GM12892 (cell line): Measurements from ENCODE around the gene CHL1.

ENCODE experiments used
- DNase-seq: peaks from one replicate; pipeline ENCODE4 v3.0.0; 2011; ENCODE audit not compliant: insufficient read length
- FAIRE-seq: peaks from 2 replicates; lab custom pipeline; 2011; peaks lifted over from hg19 to GRCh38; lab: Jason Lieb, UNC
- POLR2A ChIP-seq: IDR thresholded peaks from 2 replicates; pipeline ENCODE4 v1.6.1; 2011; ENCODE audit warnings: low read depth, low read length, control low read depth
- POLR2AphosphoS5 ChIP-seq: IDR thresholded peaks from 2 replicates; pipeline ENCODE4 v1.6.1; 2011; ENCODE audit warnings: low read depth, low read length, control low read depth
- TAF1 ChIP-seq: IDR thresholded peaks from 2 replicates; pipeline ENCODE4 v1.6.1; 2011; ENCODE audit warnings: low read depth, mild to moderate bottlenecking, control low read depth, low read length, borderline replicate concordance

The CHL1 gene

DNA sequence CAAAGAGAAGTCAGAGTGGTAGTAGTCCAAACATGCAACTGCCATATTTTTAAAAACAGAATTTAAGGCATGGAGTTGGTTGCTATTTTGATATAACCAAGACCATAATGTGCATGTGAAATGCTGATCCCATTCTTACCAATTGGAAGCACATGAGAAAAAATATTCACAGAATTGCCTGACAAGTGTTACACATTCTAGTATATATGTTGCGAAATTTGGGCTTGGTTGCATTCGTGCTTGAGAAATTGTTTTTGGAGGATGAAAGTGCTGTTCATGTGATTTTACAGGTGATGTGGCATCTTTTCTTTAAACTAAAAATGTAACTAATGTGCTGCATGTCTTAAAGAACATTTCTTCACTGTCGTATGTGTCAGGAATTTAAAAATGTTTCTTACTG is 199.7 kb downstream of the CHL1 start:
- DNase-seq (no peak), FAIRE-seq (no peak)
- TF ChIP-seq TAF1 = no peak
- no peak for TF ChIP-seq POLR2AphosphoS5
- no peak for TF ChIP-seq POLR2A

- FAIRE-seq (no peak), DNase-seq (no peak)
- TF ChIP-seq POLR2AphosphoS5 (no peak), TAF1 (no peak), POLR2A (no peak)
Observed at GRCh38 chr3:399647-400046, 203.1 kb downstream of the CHL1 start.

- TF ChIP-seq POLR2AphosphoS5 (no peak), POLR2A (no peak), TAF1 (no peak)
- FAIRE-seq (no peak), DNase-seq (no peak)
Observed at GRCh38 chr3:403826-404225, 207.3 kb downstream of the CHL1 start.

DNA sequence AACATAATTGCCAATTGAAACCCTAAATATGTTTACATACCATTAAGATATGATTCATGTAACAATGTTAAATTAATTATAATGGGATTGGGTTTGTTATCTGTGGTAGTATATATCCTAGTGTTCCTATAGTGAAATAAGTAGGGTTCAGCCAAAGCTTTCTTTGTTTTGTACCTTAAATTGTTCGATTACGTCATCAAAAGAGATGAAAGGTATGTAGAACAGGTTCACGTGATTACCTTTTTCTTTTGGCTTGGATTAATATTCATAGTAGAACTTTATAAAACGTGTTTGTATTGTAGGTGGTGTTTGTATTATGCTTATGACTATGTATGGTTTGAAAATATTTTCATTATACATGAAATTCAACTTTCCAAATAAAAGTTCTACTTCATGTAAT is 212.4 kb downstream of the CHL1 start:
- FAIRE-seq (no peak), DNase-seq (no peak)
- TF ChIP-seq POLR2A (no peak), TAF1 (no peak), POLR2AphosphoS5 (no peak)

GRCh38 chr3:411226-411625 is 214.7 kb downstream of the CHL1 start:
- TF ChIP-seq TAF1 (no peak), POLR2AphosphoS5 (no peak), POLR2A (no peak)
- no peak for FAIRE-seq
- DNase-seq = no peak

- FAIRE-seq = no peak
- no peak for DNase-seq
- no peak for TF ChIP-seq POLR2A
- TF ChIP-seq TAF1 = no peak
- no peak for TF ChIP-seq POLR2AphosphoS5
Observed at GRCh38 chr3:414063-414462, 217.5 kb downstream of the CHL1 start.

- no peak for TF ChIP-seq POLR2A
- TF ChIP-seq TAF1 = no peak
- no peak for TF ChIP-seq POLR2AphosphoS5
- no peak for DNase-seq
- no peak for FAIRE-seq
Observed at GRCh38 chr3:418239-418929, 221.8 kb downstream of the CHL1 start.

DNA sequence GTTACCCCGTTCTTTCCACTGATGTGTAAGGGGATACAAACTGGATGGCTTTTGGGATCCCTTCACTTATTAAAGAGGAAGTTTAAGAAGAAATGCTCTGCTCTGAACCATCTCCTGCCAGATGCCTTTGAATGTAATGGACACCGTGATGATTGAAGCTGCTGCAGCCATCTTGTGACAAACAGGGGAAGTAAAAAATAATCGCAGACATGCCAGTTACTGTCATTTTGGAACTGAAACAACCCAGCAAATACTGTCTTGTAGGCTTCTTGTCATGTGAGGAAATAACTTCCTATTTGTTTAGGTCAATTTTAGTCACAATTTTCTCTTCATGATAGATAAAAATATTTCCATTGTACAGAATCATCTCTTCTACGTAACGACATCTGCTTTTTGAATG is 224.0 kb downstream of the CHL1 start:
- FAIRE-seq = no peak
- no peak for DNase-seq

DNA sequence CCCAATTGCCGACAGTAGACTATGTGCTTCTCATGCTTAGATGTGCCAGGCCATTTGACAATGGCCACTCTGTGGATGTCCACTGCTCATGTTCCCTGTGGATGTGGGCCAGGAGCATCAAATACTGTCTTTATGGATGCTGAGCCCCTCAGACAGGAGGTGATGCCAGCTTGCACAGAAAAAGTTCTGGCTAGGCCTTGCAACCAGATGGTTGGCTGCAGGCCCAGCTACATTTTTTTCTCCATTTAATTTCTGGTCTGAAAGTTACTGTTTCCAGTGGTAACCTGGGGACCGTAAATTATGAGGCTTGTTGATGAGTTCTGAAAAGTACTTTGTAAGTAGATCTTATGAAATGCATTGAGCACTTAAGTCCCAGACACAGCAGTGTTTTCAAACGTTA is 228.5 kb downstream of the CHL1 start:
- no peak for DNase-seq
- TF ChIP-seq TAF1 = no peak
- TF ChIP-seq POLR2A = no peak
- TF ChIP-seq POLR2AphosphoS5 = no peak
- FAIRE-seq = no peak

More for the DNA sequence above, 224.0 kb downstream of the CHL1 start:
- TF ChIP-seq TAF1 (no peak), POLR2AphosphoS5 (no peak), POLR2A (no peak)

DNA sequence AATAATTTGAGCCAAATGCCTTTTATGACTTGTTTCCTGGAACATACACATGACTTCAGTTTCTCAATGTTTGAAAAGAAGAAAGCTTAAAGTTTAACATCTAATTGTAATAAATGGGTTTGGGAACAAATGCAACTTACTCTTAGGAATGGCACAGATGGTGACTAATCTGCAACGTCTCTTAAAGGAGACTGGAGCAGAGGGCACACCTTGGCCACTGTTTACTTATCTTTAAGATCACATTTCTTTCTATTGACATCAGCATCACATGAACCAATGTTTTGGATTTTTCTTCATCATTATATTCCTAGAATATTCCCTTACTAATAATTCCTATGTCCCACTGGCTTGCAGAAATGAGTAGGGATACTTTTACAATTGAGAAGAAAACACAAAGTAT is 229.5 kb downstream of the CHL1 start:
- TF ChIP-seq POLR2AphosphoS5 (no peak), POLR2A (no peak), TAF1 (no peak)
- FAIRE-seq (no peak), DNase-seq (no peak)

GRCh38 chr3:427128-427527 is 230.6 kb downstream of the CHL1 start:
- FAIRE-seq = no peak
- DNase-seq = no peak
- TF ChIP-seq TAF1 (no peak), POLR2A (no peak), POLR2AphosphoS5 (no peak)

DNA sequence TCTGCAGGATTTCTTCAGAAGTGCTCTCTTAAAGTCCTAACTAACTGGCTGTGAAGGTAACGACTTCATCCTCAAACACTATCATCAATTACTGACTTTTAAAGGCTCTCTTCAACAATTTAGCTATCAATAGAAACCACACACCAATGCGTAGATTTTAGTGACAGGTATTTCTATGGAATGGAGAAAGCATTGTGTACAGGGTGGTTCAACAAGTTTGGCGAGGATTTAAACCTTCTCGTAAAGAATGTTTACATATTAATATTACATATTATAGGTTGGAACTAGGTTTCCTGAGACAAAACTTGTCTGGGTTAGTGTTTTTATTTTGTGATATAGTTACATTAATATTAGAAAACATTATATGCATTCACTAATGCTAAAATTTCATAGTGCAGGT is 233.6 kb downstream of the CHL1 start:
- FAIRE-seq = no peak
- TF ChIP-seq TAF1 (no peak), POLR2AphosphoS5 (no peak), POLR2A (no peak)
- no peak for DNase-seq

DNA sequence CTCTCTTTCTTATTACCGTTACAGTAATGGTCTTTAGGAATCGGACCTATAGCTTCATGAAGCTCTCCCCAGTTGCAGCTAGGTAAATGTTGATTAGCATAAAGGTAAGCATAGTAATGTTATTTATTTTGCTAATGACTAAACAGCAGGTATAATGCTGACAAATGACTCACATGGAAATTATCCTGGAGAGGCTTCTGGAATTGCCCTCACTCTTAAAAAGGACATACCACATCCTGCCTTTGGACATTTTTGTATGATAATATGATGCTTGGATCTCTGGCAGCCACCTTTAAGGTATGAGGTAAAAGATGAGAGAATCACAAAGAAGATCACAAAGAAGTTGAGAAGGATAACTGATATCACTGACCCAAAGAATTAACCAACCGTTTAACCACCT is 238.6 kb downstream of the CHL1 start:
- no peak for FAIRE-seq
- TF ChIP-seq POLR2A (no peak), TAF1 (no peak), POLR2AphosphoS5 (no peak)

More for the DNA sequence above, 238.6 kb downstream of the CHL1 start:
- no peak for DNase-seq
